GM12875 (cell line): ENCODE results near the gene MAPKAPK2.

Experiments used
- H3K4me3 ChIP-seq: one replicate; pipeline ENCODE4 v1.5.1; 2011; ENCODE audit warnings: low read depth, low read length, control low read depth
- TF ChIP-seq, protein P1 (sequence below): IDR thresholded peaks from 2 replicates; pipeline ENCODE4 v1.5.1; 2011; ENCODE audit warnings: low read depth, mild to moderate bottlenecking, control low read depth, inconsistent platforms, low read length, moderate library complexity, borderline replicate concordance; ENCODE audit not compliant: insufficient read depth

Gene MAPKAPK2

DNA sequence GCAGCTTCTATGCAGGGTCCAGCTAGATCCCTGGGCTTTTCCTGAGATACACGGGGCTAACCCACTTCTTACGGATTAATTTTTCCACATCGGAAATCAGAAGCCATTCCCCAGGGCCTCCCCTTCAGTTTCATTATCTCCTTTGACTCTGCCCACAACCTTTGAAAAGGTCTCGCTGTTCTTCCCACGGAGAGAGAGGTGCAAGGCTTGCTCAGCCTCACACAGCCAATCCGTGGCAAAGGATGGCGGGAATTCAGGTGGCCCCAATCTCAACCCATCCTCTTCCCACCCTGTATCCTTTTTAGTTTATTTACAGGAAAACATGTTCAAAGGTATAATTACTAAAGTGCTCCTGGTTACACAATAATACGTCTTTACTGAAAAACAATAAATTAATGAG is 702 bp upstream of the MAPKAPK2 start:
- TF ChIP-seq, protein P1, sequence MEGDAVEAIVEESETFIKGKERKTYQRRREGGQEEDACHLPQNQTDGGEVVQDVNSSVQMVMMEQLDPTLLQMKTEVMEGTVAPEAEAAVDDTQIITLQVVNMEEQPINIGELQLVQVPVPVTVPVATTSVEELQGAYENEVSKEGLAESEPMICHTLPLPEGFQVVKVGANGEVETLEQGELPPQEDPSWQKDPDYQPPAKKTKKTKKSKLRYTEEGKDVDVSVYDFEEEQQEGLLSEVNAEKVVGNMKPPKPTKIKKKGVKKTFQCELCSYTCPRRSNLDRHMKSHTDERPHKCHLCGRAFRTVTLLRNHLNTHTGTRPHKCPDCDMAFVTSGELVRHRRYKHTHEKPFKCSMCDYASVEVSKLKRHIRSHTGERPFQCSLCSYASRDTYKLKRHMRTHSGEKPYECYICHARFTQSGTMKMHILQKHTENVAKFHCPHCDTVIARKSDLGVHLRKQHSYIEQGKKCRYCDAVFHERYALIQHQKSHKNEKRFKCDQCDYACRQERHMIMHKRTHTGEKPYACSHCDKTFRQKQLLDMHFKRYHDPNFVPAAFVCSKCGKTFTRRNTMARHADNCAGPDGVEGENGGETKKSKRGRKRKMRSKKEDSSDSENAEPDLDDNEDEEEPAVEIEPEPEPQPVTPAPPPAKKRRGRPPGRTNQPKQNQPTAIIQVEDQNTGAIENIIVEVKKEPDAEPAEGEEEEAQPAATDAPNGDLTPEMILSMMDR, result no peak
- no peak overlapping the region for H3K4me3 ChIP-seq

DNA sequence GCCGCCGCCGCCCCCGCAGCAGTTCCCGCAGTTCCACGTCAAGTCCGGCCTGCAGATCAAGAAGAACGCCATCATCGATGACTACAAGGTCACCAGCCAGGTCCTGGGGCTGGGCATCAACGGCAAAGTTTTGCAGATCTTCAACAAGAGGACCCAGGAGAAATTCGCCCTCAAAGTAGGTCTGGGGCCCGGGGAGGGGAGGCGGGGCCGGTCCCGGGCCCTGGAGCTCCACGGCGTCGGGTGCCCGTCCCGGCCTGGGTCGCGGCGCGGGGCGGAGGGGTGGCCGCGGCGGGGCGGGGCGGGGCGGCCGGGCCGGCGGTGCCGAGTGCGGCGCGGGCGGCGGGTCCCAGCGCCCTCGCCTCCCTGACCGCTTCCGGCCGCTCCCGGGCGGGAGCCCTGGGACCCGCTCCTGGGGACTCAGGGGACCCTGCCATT is 646 bp downstream of the MAPKAPK2 start:
- TF ChIP-seq, protein P1, result no peak
- H3K4me3 ChIP-seq, result peak overlapping the region; percentile 86

DNA sequence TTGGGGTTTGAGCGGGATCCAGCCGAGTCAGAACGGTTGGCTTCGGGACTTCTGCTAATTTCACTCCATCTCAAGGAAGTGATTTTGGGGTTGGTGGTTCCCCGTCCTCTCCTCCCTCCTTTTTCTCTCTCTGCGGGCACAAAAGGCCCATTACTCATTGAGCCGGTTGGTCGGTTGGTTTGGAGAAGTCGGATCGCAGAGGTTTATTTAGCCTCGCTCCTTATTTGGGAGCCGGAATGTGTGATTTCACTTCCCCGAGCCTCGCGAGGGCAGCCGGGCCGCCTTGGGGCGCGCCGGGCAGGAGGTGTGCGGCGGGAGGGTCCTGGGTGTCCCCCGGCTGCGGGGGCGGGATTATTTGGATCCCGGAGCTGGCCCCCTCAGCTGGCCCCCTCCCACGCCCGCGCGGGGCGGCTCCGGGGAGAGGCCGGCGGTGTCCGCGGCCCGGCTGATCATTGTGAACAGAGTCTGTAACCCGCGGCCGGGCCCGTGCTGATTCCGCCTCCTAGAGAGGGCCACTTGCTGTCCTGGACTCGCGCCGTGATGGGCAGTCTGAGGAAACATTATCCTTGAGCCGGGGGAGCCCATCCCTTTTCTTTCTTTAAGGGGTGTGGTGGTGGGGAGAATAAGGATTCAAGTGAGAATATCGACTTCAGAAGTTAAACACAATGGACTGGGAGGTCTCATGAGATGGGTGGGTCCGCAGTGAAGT is 1.2 kb downstream of the MAPKAPK2 start:
- TF ChIP-seq, protein P1, result no peak
- peak overlapping the region; percentile 86 for H3K4me3 ChIP-seq

DNA sequence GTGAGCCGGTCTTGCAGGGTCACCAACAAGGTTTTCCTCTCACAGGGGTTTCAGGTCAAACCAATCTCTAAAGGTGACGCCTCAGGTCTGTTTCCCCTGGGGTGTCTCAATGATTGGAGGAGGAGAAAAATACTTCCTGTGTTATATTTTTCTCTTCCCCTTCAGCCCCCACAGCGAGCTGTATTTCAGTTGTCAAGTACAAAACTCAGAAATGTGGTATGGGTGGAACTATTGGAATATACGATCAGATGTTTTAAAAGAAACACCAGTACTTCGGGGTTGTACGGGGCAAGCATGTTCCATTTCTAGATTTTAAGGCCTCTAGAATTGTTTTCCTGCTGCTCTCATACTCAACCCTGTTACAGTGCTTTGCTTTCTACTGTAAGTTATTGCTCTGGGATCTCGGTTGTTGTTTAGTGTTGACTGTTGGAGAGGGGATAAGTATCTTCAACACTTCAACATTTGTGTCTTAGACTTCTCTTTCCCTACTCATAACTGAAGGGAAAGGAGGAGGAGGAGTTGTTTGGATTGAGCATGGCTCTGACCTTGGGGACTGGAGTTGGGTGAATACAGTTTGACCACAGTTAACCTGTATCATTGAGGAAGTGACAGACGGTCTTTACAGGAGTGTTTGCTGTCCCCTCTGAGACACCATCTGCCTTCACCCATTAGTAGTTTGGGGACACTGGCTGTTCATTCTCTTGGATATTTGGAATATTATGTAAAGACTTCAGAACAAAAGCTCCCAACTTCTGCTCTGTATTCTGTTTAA is 2.0 kb downstream of the MAPKAPK2 start:
- TF ChIP-seq, protein P1, result no peak
- H3K4me3 ChIP-seq, result peak overlapping the region; percentile 86

DNA sequence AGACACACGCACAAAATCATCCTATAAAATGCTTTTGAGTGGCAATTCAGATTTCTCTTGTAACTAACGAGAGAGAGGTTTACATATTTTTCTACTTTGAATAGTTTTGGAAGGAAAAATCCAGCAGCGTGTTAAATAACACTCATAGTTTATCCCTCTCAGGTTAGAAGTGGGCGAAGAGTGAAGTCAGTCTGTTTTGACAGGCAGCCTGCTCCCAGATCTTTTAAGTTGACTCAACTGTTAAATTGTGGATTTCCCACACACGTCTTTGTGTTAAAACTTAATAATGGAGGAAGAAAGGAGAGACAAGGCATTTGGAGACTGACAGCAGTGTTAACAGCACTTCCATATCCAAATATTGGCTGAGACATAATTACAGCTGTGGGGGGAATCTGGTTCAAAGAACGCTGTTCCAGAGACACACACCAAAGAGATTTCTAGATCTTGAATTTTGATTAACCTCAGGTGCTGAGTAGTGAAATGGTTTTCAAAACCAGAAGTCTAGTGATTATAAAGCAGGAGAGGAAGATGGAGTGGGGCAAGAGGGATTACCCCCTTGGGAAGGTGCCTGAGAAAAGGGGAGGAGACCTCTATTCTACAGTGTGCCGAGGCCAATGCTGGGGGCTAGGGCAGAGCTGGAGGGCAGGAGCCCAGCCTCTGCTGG is 2.7 kb downstream of the MAPKAPK2 start:
- H3K4me3 ChIP-seq, result no peak overlapping the region
- TF ChIP-seq, protein P1, result no peak

DNA sequence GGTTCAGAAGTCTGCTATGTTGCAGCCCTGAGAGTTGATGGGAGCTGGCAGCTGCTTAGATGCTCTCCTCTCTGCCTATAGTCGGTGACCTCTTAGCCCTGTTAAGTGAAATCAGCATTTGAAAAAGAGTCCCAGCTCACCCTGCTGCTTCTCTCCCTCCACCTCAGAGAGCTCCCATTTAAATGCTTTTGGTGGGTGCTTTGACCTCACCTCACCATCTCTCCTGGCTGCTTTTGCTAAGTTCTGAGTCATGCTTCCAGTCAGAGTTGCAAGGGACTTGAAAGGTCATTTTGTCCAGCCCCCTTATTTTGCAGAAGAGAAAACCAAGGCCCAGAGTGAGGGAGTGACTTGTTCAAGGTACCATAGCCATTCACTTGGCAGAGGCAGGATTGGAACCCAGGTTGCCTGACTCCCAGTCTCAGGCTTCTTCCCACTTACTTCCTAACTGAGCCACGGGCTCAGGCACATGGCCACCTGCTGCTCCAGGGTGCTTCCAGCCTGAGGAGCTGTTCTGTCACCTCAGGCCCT is 3.3 kb downstream of the MAPKAPK2 start:
- no peak overlapping the region for H3K4me3 ChIP-seq
- TF ChIP-seq, protein P1, result no peak
